Ammon's horn (tissue), 1 donor: ENCODE results near the gene DNAAF8.
A peak's percentile ranks its signal among the peaks of the same experiment; 100 is the strongest.

Experiments
- DNase-seq: peaks from one replicate; pipeline ENCODE4 v3.0.0-alpha.2; 2016; ENCODE audit warnings: low spot score

Gene DNAAF8

GRCh38 chr16:4695473-4696171 is 38.7 kb upstream of the DNAAF8 start:
- peak; percentile 1 for DNase-seq

GRCh38 chr16:4696172-4696904 is 38.0 kb upstream of the DNAAF8 start:
- no peak for DNase-seq

GRCh38 chr16:4696905-4697847 is 37.2 kb upstream of the DNAAF8 start:
- DNase-seq = no peak

GRCh38 chr16:4697848-4698291 is 36.5 kb upstream of the DNAAF8 start:
- no peak for DNase-seq

- DNase-seq = no peak
These were observed 35.9 kb upstream of the DNAAF8 start for GRCh38 chr16:4698321-4699045.

- DNase-seq = no peak
These were observed 35.2 kb upstream of the DNAAF8 start for GRCh38 chr16:4699046-4699556.

- no peak for DNase-seq
These were observed 33.8 kb upstream of the DNAAF8 start for GRCh38 chr16:4700380-4700996.

- DNase-seq = no peak
These were observed 33.2 kb upstream of the DNAAF8 start for GRCh38 chr16:4700997-4701743.

GRCh38 chr16:4701791-4702465 is 32.4 kb upstream of the DNAAF8 start:
- no peak for DNase-seq

- DNase-seq = no peak
These were observed 31.9 kb upstream of the DNAAF8 start for GRCh38 chr16:4702466-4702808.

GRCh38 chr16:4703906-4704305 is 30.4 kb upstream of the DNAAF8 start:
- DNase-seq = no peak

- no peak for DNase-seq
These were observed 29.8 kb upstream of the DNAAF8 start for GRCh38 chr16:4704491-4704890.

GRCh38 chr16:4704913-4705312 is 29.4 kb upstream of the DNAAF8 start:
- DNase-seq = no peak

- peak; percentile 57 for DNase-seq
These were observed 27.5 kb upstream of the DNAAF8 start for GRCh38 chr16:4706871-4707270.

GRCh38 chr16:4709481-4709880 is 24.9 kb upstream of the DNAAF8 start:
- DNase-seq = no peak

- DNase-seq = no peak
These were observed 20.5 kb upstream of the DNAAF8 start for GRCh38 chr16:4713663-4714501.

- no peak for DNase-seq
These were observed 19.3 kb upstream of the DNAAF8 start for GRCh38 chr16:4714996-4715395.

- DNase-seq = no peak
These were observed 15.9 kb upstream of the DNAAF8 start for GRCh38 chr16:4718466-4718865.
